ENCODE results near the gene CTTN. TPM values are rescaled to one million over a fixed set of nuclear protein-coding genes. Genes with fewer than 3 reads are reported as not detected.

The CTTN gene
- total and polyA plus RNA-seq, 2 of the 13 experiments (the other 11 are each of a cell fraction or from before 2014, with no cell fraction given) = 84.4 to 114 TPM

GRCh38 chr11:70481625-70482528 lies 83.5 kb downstream of the CTTN start (continued):
- TF ChIP-seq ZNF7 (CRISPR knock-in tag; IDR thresholded peaks at IDR 0.05) (no peak), TFAP4 (IDR thresholded peaks at IDR 0.05; ENCODE audit: borderline replicate concordance, low read depth) (no peak)

- DNase-seq (ENCODE audit: low spot score) (no peak), ATAC-seq (no peak), FAIRE-seq (no peak)
- Histone ChIP-seq H3K4me3 (replicated peaks in 1 of 3; ENCODE audit: insufficient read depth in 1 of 3, low read depth in 2 of 3, low read length in 3 of 3) (no peak overlapping the region), H3K4me1 (ENCODE audit: insufficient read depth, low read length) (no peaks in the 10 kb centered on the region), H3K36me3 (replicated peaks in 1 of 2; ENCODE audit: control insufficient read depth in 1 of 2, insufficient read depth in 2 of 2, low read length in 2 of 2) (peaks cover 24 to 55% of the 10 kb centered on the region in 2 experiments; a peak in 4 of 5 replicates), H3K79me2 (ENCODE audit: insufficient read depth, low read length) (no peaks in the 10 kb centered on the region), H4K20me1 (ENCODE audit: insufficient read depth, low read length) (no peaks in the 10 kb centered on the region), H3K27ac (ENCODE audit: extremely low read length, insufficient read depth, low read length) (no peak overlapping the region), H3K4me2 (ENCODE audit: low read depth, low read length) (no peak overlapping the region), H3K9ac (ENCODE audit: insufficient read depth, low read depth, low read length) (no peak overlapping the region), H3K27me3 (ENCODE audit: control insufficient read depth in 1 of 2, insufficient read depth in 2 of 2, low read length in 2 of 2) (no peaks in the 10 kb centered on the region), H2AFZ (ENCODE audit: low read length) (no peak overlapping the region), H3K9me3 (ENCODE audit: low read length) (no peaks in the 10 kb centered on the region)
- intact Hi-C loops (cut with micrococcal nuclease; ENCODE audit: unreplicated experiment) (no loop called here), in situ Hi-C loops (cut with HindIII; ENCODE audit: extremely low pct_ligation_motif_present, low pct_unique_long_range_greater_than_20kb) (no loop called here)
- no TSS peak for BruUV-seq (replicated peaks)
- ChIA-PET CTCF (ENCODE audit: low intra/inter-chr PET ratio, low total read pairs) (no interaction called here), POLR2A (no interaction called here)
- TF ChIP-seq ZNF766 (CRISPR knock-in tag; IDR thresholded peaks at IDR 0.05; ENCODE audit: borderline replicate concordance) = no peak
- 100% methylated on average over 6 of the region's 12 CpGs for WGBS (ENCODE audit: low lambda C conversion rate)
Observed at GRCh38 chr11:70482529-70482917, 84.2 kb downstream of the CTTN start.

Data from HepG2 (cell line).